GM19099 (cell line): ENCODE measurements around the gene NXPH1.

Source experiments
- POLR2A ChIP-seq: IDR thresholded peaks from 3 replicates; pipeline ENCODE4 v1.6.1; 2011; ENCODE audit warnings: low read depth; ENCODE audit not compliant: insufficient read length; ENCODE audit errors: extremely low read depth

Gene NXPH1

GRCh38 chr7:8590225-8590624 is 156.8 kb downstream of the NXPH1 start:
- TF ChIP-seq POLR2A = no peak

DNA sequence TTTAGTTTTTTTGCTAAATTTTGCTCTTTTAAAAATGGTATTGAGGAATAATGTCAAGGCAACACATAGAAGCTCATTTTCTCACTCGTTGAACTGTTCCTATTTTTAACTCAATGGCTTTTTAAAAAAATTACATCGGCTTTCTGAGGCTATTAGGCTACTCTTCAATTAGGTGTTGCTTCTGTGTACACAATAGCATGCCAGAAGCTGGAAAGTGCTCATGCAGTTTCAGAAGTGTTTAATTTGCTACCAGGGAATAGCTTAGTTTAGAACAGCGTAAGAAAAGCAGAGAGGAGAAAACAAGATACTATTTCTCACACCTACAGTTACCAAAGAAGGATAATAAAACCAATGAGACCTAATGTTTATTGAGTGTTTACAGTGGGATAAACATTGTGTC is 157.4 kb downstream of the NXPH1 start:
- no peak for TF ChIP-seq POLR2A

DNA sequence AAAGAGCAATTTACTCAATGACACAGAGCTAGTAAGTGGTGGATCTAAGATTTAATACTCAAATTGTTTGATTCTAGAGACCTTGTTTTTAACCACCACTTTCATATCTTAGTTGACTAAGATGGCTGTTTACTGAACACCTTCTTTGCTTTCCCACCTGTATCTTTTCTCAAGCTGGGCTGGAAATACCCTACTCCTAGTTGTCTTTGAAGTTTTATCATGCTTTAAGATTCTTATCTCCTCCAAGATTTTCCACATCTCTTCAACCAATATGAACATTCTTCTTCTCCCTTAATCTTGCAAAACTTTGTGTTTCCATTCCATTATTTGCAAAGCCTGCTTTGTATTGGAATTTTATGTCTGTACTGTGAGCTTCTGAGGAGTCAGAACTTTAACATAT is 157.9 kb downstream of the NXPH1 start:
- TF ChIP-seq POLR2A = no peak

GRCh38 chr7:8592167-8592566 is 158.8 kb downstream of the NXPH1 start:
- no peak for TF ChIP-seq POLR2A

DNA sequence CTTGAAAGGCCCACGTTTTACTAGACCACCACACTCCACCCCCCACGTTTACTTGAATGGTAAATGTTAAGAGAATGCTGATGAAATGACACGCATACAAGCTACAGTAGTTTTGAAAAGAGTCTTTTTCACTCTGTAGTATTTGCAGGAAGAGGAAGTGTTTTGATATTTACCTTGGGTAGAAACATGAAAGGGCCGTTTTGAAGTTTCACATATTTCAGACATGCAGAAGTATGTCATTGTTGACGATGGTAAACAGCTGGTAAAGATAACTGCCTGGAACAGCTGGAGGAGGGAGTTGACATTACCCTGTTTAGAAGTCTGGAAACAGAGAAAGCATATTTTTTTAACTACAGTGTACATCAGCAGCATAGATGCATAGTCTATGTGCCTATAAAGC is 160.7 kb downstream of the NXPH1 start:
- no peak for TF ChIP-seq POLR2A

GRCh38 chr7:8597565-8597964 is 164.2 kb downstream of the NXPH1 start:
- no peak for TF ChIP-seq POLR2A

GRCh38 chr7:8601121-8601520 is 167.7 kb downstream of the NXPH1 start:
- no peak for TF ChIP-seq POLR2A

DNA sequence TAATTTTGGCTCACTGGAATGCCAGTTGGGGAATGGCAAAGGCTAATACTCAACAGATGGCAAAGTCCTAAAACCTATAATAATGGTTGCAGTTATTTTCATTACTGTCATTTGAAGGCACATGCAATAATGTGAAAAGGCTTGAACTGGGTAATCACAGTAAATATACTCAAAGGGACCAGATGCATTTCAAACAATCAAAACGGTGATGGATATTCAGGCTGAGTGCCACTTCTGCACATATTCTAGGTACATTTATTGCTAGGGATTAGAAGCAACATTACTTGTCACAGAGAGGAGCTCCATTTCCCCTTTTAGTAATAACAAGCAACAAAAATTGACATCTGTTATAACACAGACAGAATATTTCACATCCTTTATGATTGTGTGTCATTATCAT is 171.8 kb downstream of the NXPH1 start:
- TF ChIP-seq POLR2A = no peak

DNA sequence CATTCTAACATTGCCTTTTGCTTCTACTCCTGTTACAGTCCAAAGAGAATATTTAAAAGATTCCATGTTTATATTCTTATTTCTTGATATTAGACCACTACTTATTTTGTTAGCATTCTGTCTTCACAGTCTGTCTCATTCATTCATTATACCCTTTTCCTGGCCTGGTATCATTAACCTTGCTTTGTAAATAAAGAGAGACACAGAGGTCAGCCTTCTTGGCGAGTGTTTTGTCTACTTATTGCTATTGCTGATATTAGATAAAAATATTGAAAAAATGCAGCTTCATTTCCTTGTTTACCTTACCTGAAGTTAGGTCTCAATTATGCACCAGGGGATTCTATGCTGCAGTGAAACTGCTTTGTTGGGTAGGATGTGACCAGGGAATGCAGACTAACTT is 179.2 kb downstream of the NXPH1 start:
- no peak for TF ChIP-seq POLR2A

GRCh38 chr7:8613191-8613590 is 179.8 kb downstream of the NXPH1 start:
- no peak for TF ChIP-seq POLR2A

GRCh38 chr7:8615019-8615418 is 181.6 kb downstream of the NXPH1 start:
- TF ChIP-seq POLR2A = no peak

- TF ChIP-seq POLR2A = no peak
Observed at GRCh38 chr7:8618441-8619070, 185.1 kb downstream of the NXPH1 start.

GRCh38 chr7:8620169-8620568 is 186.8 kb downstream of the NXPH1 start:
- no peak for TF ChIP-seq POLR2A

- TF ChIP-seq POLR2A = no peak
Observed at GRCh38 chr7:8625612-8626011, 192.2 kb downstream of the NXPH1 start.

GRCh38 chr7:8627325-8627724 is 193.9 kb downstream of the NXPH1 start:
- TF ChIP-seq POLR2A = no peak

DNA sequence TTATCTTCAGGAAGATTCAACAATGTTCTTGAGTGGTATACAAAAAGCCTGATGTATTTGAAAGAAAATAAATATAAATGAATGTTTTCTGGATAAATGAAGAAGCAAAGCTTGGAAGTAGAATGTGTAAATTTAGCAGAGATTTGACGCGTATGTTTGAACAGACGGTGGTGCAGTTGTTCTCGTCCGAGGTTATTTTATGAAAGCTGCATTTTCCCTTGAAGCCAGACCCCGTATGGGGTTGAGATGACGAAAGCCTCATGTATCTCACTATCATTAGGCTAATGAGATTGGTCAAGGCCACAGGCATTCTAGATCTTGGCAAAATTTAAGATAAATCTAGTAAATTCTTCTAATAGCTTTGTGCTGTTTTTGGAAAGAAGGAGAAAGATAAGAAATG is 195.2 kb downstream of the NXPH1 start:
- no peak for TF ChIP-seq POLR2A

- no peak for TF ChIP-seq POLR2A
Observed at GRCh38 chr7:8629504-8629903, 196.1 kb downstream of the NXPH1 start.
